ENCODE measurements around the gene ANKRD1. TPM values are rescaled to one million over a fixed set of nuclear protein-coding genes. Genes with fewer than 3 reads are reported as not detected.
"Not testable (repeated sequence)": the region's sequence is repeated elsewhere in the genome, so short reads cannot be mapped to it uniquely, and the experiment has no call there.

Gene ANKRD1
- total RNA-seq, 1 experiment from 2014 or later = 3.7 TPM

DNA sequence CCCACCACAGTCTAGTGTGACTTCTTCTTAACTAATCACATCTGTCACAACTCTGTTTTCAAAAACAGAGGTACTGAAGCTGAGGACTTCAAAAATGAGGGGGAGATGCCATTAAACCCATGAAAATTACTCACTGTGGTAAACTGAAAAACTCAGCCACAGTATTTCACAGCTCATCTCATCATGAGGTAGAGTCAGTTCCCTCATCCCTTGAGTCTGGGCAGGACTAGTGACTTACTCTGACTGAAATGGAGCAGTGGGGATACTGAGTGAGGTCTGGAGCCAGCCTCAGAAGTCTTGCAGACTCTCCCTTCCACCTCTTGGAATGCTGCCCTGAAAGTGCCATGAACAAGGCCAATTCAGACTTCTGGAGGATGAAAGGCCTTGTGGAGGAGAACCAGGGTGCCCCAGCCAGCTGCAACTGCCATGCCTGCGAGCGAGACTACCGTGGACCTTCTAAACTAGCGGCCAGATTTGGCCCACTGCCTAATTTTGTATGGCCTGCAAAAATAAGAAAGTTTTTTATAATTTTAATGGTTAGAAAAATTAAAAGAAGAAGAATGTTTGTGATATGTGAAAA lies 24.7 kb upstream of the ANKRD1 start:
- no peak for DNase-seq
- no peak overlapping the region for H3K27ac ChIP-seq
- no peak overlapping the region for H3K4me3 ChIP-seq
- H3K27me3 ChIP-seq = no peaks in the 10 kb centered on the region
- H3K36me3 ChIP-seq = no peaks in the 10 kb centered on the region
- no peaks in the 10 kb centered on the region for H3K9me3 ChIP-seq (replicated peaks)
- no peaks in the 10 kb centered on the region for H3K4me1 ChIP-seq

DNA sequence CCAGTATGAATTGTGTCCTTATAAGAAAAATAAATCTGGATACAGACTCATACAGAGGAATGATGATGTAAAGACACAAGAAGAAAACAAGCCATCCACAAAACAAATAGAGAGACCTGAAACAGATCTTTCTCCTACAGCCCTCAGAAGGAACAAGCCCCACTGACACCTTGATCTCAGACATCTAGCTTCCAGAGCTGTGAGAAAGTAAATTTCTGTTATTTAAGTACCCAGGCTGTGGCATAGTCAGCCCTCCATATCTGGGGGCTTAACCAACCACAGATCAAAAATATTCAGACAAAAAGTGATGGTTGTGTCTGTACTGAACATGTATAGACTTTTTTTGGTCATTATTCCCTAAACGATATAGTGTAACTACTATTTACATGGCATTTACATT lies 23.9 kb upstream of the ANKRD1 start:
- Histone ChIP-seq H3K9me3 (replicated peaks) (no peaks in the 10 kb centered on the region), H3K4me1 (no peaks in the 10 kb centered on the region), H3K36me3 (no peaks in the 10 kb centered on the region), H3K4me3 (no peak overlapping the region), H3K27ac (no peak overlapping the region), H3K27me3 (no peaks in the 10 kb centered on the region)
- DNase-seq = no peak

DNA sequence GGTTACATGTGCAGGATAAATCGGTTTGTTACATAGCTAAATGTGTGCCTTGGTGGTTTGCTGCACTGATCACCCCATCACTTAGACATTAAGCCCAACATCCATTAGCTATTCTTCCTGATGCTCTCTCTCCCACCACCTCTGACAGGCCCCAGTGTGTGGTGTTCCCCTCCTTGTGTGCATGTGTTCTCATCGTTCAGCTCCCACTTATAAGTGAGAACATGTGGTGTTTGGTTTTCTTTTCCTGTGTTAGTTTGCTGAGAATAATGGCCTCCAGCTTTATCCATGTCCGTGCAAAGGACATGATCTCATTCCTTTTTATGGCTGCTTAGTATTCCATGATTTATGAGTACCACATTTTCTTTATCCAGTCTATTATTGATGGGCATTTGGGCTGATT lies 22.1 kb upstream of the ANKRD1 start:
- not testable (repeated sequence) for DNase-seq; H3K4me1 ChIP-seq; H3K27ac ChIP-seq; H3K4me3 ChIP-seq; H3K9me3 ChIP-seq (replicated peaks); H3K36me3 ChIP-seq; H3K27me3 ChIP-seq

DNA sequence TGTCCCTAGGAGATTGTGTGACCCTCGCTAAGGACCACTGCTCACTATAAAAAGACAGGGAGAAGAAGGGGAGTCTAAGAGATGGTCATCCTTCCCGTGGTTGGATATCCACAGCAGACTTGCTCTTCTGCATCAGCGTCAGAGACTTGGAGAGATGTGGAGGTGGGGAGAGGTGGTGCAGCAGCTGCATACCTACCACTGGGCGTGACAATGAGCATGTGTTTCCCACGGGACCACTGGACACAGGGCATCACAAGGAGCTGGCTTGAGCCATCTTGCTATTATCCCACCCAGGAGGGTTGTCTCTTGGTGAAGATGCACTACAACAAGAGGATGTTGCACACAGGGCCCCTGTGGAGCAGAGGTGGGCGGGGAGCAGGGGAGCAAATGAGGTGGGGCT lies 18.8 kb upstream of the ANKRD1 start:
- Histone ChIP-seq H3K27ac (no peak overlapping the region), H3K36me3 (no peaks in the 10 kb centered on the region), H3K4me1 (peaks cover 7% of the 10 kb centered on the region; the same call in 1 of the 2 replicates), H3K9me3 (replicated peaks) (no peaks in the 10 kb centered on the region), H3K27me3 (no peaks in the 10 kb centered on the region), H3K4me3 (no peak overlapping the region)
- DNase-seq = no peak

DNA sequence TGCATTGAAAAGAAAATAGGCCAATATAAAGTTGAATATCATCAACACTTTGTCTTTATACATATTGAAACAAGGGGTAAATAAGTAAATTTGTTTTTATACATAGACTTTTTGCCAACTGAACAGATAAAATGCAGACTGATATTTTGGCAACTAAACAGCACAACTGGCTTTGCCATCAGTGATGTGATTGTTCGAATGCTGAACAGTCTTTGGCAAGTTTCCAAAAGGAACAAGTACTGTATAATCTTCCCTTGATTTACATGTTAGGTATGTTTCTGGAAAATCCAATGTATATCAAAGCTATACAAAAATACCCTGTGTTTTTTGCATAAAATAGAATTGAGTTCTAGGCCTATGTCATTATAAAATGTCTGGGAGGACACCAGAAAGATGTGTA lies 18.2 kb upstream of the ANKRD1 start:
- H3K9me3 ChIP-seq (replicated peaks) = no peaks in the 10 kb centered on the region
- H3K27ac ChIP-seq = no peak overlapping the region
- no peaks in the 10 kb centered on the region for H3K27me3 ChIP-seq
- no peak for DNase-seq
- H3K4me1 ChIP-seq = peaks cover 7% of the 10 kb centered on the region; the same call in 1 of the 2 replicates
- H3K4me3 ChIP-seq = no peak overlapping the region
- no peaks in the 10 kb centered on the region for H3K36me3 ChIP-seq

- Histone ChIP-seq H3K27me3 (no peaks in the 10 kb centered on the region), H3K4me3 (no peak overlapping the region), H3K4me1 (peaks cover 7% of the 10 kb centered on the region; the same call in 1 of the 2 replicates), H3K9me3 (replicated peaks) (no peaks in the 10 kb centered on the region), H3K36me3 (no peaks in the 10 kb centered on the region), H3K27ac (no peak overlapping the region)
- no peak for DNase-seq
Observed at GRCh38 chr10:90937645-90938258, 16.9 kb upstream of the ANKRD1 start.

DNA sequence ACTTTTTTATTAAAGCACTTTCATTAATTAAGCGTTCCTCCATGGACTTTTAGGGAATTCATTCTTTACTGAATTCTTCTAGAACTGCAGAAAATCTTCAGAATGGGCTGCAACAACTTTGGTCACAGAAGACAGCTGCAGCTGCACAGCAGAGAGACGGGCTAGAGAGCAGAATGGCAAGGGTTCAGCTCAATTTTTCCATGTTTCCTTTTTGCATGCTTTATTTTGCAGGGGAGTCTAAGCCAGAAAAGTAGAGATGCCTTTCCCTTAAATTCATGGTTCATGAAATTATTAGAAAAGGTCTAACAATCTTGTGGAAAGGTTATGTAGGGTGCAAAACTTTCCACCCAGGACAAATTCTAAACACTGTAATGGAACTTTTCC lies 15.4 kb upstream of the ANKRD1 start:
- no peaks in the 10 kb centered on the region for H3K9me3 ChIP-seq (replicated peaks)
- H3K4me3 ChIP-seq = no peak overlapping the region
- no peaks in the 10 kb centered on the region for H3K27me3 ChIP-seq
- H3K36me3 ChIP-seq = no peaks in the 10 kb centered on the region
- peaks cover 12% of the 10 kb centered on the region for H3K4me1 ChIP-seq
- DNase-seq = no peak
- H3K27ac ChIP-seq = no peak overlapping the region

DNA sequence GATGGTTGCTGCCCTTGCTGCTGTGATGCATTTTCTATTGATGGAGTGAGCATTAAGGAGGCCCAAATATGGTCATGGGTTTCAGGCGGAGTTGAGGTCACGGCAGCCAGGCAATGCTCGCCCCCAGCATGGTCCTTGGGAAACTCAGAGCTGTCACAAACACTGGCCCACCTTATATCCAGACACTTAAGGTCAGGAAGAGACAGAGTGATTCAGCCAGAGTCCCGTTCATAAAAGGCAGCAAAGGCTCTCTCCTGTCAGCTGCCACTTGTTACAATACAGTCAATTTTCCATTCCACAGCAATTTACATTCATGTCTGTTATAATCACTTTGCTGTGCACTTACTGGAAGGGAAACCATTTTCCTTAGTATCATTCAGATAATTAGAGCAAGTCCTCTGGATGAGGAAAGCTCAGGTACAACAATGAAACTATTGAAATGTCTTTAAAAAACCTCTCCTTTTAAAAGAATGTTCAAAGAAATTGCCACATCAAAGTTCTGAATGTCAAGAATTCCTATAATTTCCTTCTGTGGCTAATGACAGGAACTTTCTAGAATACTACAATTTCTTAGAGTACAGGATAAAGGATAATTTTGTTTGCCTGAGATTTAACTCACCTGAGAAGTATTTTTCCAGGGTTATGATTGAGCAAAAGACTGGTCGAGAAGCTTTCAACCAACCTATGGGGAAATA lies 14.8 kb upstream of the ANKRD1 start:
- H3K27me3 ChIP-seq = no peaks in the 10 kb centered on the region
- H3K4me1 ChIP-seq = peaks cover 16% of the 10 kb centered on the region
- H3K9me3 ChIP-seq (replicated peaks) = no peaks in the 10 kb centered on the region
- no peak overlapping the region for H3K27ac ChIP-seq
- no peak for DNase-seq
- H3K4me3 ChIP-seq = no peak overlapping the region
- no peaks in the 10 kb centered on the region for H3K36me3 ChIP-seq

- no peaks in the 10 kb centered on the region for H3K27me3 ChIP-seq
- H3K4me3 ChIP-seq = peak overlapping the region; percentile 5; the same call in 1 of the 2 replicates
- H3K27ac ChIP-seq = peak overlapping the region; percentile 73
- DNase-seq = peak; percentile 55 to 73
- H3K36me3 ChIP-seq = no peaks in the 10 kb centered on the region
- peaks cover 25% of the 10 kb centered on the region for H3K4me1 ChIP-seq
- H3K9me3 ChIP-seq (replicated peaks) = no peaks in the 10 kb centered on the region
Observed at GRCh38 chr10:90930971-90931871, 10.3 kb upstream of the ANKRD1 start.

DNA sequence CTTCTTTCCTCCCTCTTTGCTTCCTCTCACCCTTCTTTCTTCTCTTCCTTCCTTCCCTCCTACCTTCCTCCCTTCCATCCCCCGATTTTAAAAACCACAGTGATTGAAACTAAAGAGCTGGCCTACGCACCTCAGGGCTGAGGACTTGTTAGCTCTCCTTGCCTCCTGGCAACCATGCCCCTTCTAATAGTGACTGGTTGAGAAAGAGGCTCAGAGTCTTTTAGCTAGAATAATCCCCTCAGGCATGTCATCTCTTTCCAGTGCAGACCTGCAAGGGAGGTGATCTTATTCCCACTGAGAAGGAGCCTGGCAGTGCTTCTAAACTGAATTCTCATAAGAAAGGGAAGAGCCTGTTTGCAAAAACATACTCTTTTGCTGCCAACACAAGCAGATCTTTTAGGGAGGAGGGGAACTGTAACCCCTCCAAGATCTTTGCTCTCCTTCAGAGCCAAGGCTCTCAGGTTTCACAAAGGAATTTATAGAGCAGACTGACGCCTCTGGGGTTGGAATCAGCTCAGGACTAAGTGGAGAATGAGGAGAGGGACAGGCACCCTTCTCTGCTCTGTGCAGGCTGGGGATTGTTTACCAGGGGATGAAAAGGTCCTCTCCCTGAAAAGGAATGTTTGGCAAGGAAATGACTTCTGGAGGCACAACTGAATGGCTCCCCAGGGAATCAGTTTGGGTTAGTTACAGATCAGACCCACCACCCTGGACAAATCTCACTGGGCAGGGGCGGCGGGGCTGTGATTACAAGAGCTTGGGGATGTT lies 9.4 kb upstream of the ANKRD1 start:
- peaks cover 19% of the 10 kb centered on the region for H3K4me1 ChIP-seq
- H3K4me3 ChIP-seq = peak overlapping the region; percentile 5; the same call in 1 of the 2 replicates
- DNase-seq = peak; percentile 62 to 63
- H3K27ac ChIP-seq = peak overlapping the region; percentile 73
- H3K27me3 ChIP-seq = no peaks in the 10 kb centered on the region
- no peaks in the 10 kb centered on the region for H3K9me3 ChIP-seq (replicated peaks)
- H3K36me3 ChIP-seq = no peaks in the 10 kb centered on the region

GRCh38 chr10:90929179-90929578 lies 8.3 kb upstream of the ANKRD1 start:
- Histone ChIP-seq H3K4me3 (no peak overlapping the region), H3K4me1 (peaks cover 19% of the 10 kb centered on the region), H3K36me3 (no peaks in the 10 kb centered on the region), H3K27ac (no peak overlapping the region; the same call in 1 of the 2 replicates), H3K27me3 (no peaks in the 10 kb centered on the region), H3K9me3 (replicated peaks) (no peaks in the 10 kb centered on the region)
- peak in 1 of 2 experiments; percentile 10 for DNase-seq

GRCh38 chr10:90927293-90927692 lies 6.4 kb upstream of the ANKRD1 start:
- H3K9me3 ChIP-seq (replicated peaks) = no peaks in the 10 kb centered on the region
- H3K27me3 ChIP-seq = no peaks in the 10 kb centered on the region
- no peaks in the 10 kb centered on the region for H3K36me3 ChIP-seq
- DNase-seq = no peak
- H3K4me1 ChIP-seq = peaks cover 19% of the 10 kb centered on the region
- H3K4me3 ChIP-seq = no peak overlapping the region
- H3K27ac ChIP-seq = no peak overlapping the region

DNA sequence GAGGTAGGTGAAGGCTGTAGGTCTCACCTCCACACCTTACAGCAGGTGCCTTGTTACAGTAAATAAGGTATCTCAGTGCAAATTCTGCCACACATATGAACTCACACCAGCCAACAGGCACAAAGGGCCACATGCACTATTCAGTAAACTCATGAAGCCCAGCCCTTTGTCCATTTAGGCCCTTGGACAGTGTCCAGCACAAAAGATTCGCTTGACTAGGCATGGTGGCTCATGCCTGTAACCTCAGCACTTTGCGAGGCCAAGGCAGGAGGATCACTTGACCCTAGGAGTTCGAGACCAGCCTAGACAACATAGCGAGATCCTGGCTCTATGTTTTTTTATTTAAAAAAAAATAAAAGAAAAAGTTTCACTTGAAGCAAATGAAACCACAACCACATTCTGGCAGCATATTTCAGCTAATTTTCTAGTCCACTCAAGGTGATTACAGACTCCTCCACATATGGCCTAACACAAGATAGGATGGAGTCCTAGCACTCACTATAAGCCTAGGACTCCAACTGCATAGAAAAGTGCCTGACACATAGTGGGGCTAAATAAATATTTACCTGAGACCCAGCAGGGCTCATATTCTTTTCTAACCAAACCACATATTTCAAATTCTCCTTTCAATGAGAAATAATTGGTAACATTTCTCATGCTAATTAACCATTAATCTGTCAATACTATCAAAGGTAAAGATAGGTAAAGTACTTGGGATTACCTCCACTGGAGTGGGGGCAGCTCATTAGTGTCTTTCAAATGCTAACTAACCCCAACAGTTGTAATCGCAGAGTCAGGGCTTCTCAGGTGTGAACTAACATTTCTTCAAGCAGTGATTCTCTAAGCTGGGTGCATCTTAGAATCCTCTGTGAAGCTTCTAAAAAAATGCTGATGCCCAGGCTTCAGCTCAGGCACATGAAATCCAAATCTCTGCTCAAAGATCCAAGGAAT lies 4.5 kb upstream of the ANKRD1 start:
- Histone ChIP-seq H3K9me3 (replicated peaks) (no peaks in the 10 kb centered on the region), H3K4me1 (peaks cover 22% of the 10 kb centered on the region), H3K27ac (no peak overlapping the region), H3K4me3 (no peak overlapping the region), H3K27me3 (no peaks in the 10 kb centered on the region), H3K36me3 (no peaks in the 10 kb centered on the region)
- DNase-seq = no peak
